NCI-H69 (cell line): Measurements from ENCODE around the gene SFI1.
"Not testable (repeated sequence)": the region's sequence is repeated elsewhere in the genome, so short reads cannot be mapped to it uniquely, and the experiment has no call there.

Experiments
- DNase-seq: peaks from one replicate; lab custom pipeline; 2025; lab: John Stamatoyannopoulos, UW

Gene SFI1

GRCh38 chr22:31550871-31551370 is 54.6 kb downstream of the SFI1 start:
- no peak for DNase-seq

GRCh38 chr22:31556627-31557203 is 60.4 kb downstream of the SFI1 start:
- DNase-seq, result peak; percentile 54

DNA sequence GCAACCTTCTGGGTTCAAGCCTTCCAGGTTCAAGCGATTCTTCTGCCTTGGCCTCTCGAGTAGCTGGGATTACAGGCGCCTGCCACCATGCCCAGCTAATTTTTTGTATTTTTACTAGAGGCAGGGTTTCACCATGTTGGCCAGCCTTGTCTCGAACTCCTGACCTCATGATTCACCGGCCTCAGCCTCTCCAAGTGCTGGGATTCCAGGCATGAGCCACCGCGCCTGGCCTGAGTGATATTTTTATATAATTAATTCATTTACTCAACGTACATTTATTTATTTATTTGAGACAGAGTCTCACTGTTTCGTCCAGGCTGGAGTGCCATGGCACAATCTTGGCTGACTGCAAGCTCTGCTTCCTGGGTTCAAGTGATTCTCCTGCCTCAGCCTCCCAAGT is 62.2 kb downstream of the SFI1 start:
- DNase-seq, result not testable (repeated sequence)

- peak; percentile 88 for DNase-seq
These were observed 65.0 kb downstream of the SFI1 start for GRCh38 chr22:31561238-31561887.

DNA sequence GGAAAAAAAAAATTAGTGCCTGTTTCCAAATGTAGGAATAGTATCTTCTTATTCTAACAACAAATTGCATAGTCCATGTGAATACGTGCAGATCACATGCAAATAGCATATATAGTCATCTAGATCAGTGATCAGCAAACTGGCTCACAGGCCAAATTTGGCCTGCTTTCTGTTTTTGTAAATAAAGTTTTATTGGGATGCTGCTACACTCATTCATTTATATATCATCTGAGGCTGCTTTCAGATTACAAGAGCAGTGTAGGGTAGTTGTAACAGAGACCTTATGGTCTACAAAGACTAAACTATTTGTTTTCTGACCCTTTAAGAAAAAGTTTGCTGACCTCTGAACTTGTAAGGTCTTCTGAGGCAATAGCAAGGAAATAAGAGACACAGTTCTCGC is 65.6 kb downstream of the SFI1 start:
- no peak for DNase-seq

GRCh38 chr22:31566484-31566883 is 70.1 kb downstream of the SFI1 start:
- DNase-seq, result no peak

GRCh38 chr22:31567196-31567595 is 70.9 kb downstream of the SFI1 start:
- no peak for DNase-seq

DNA sequence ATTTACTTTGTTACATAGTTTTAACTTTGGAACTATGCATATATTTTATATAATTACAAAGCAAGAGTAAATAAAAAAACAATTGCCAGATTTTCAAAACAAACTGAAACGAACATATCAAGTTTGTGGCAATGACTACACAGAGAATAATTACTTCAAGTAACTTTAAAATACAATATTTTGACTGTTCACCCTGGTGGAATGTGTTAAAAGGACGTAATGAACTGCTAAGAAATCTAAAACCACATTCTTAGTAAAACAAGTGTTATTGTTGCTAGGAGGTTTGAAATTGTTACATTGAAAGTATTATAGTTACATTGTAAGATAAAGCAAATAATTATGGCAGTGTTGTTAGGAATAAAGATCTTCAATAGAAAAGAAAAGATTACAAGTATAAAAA is 71.4 kb downstream of the SFI1 start:
- DNase-seq, result no peak

DNA sequence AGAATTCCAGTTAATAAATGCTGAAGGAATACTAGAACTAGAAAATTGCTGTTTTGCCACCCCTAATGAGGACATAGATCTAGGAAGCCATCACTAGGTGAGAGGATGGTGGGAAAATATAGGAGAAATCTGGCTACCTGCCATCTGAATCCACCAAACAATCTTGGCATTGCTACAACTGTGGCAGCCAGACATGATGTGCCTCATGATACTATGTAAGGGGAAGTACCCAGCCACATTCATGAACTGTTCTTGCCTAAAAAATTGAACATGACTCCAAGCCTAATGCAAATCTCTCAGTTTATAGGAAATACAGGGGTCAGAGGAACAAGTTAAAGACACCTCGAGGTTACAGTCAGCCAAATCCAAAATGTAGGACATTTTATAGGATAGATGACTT is 72.8 kb downstream of the SFI1 start:
- no peak for DNase-seq

- DNase-seq, result no peak
These were observed 76.6 kb downstream of the SFI1 start for GRCh38 chr22:31572939-31573338.

GRCh38 chr22:31574055-31574670 is 77.8 kb downstream of the SFI1 start:
- no peak for DNase-seq

GRCh38 chr22:31575190-31575589 is 78.9 kb downstream of the SFI1 start:
- no peak for DNase-seq

GRCh38 chr22:31577711-31578110 is 81.4 kb downstream of the SFI1 start:
- DNase-seq, result no peak

DNA sequence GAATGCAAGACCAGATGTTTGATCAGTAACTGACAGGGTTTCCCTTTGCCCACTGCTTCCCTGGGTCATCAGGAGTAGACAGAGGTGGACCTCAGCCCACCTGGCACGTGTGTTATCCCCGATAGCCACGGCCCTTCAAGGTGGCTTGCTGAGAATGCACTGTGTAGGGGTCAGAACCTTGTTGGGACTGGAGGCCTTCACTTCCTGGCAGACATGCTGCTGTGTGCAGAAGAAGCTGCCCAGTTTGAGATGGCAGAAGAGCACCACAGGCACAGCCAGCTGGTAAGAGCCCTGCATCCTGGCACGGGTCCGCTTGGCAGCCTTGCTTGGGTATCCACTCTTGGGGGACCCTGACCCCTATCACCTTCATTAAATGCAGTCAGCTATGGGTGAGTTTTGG is 81.8 kb downstream of the SFI1 start:
- DNase-seq, result peak; percentile 8

DNA sequence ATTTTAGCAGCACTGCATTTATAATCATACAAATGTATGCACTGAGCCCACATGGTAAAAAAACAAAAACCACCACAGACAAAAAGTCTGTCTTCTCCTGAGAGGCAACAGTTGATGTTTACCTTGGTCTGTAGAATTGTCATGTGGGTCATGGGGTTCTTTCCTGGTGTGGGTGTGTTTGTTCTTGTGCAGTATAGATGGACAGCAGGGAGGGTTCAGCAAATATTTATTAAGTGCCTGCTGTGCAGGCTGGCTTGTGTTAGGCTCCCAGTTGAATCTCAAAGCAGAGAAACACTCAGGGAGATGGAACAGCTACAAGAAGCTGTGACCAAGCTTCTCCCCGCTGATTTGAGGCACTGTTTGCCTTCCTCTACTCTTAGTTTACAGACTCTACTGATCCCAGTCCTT is 83.5 kb downstream of the SFI1 start:
- peak; percentile 98 for DNase-seq

- no peak for DNase-seq
These were observed 87.6 kb downstream of the SFI1 start for GRCh38 chr22:31583861-31584485.

GRCh38 chr22:31584804-31585160 is 88.4 kb downstream of the SFI1 start:
- DNase-seq, result no peak

DNA sequence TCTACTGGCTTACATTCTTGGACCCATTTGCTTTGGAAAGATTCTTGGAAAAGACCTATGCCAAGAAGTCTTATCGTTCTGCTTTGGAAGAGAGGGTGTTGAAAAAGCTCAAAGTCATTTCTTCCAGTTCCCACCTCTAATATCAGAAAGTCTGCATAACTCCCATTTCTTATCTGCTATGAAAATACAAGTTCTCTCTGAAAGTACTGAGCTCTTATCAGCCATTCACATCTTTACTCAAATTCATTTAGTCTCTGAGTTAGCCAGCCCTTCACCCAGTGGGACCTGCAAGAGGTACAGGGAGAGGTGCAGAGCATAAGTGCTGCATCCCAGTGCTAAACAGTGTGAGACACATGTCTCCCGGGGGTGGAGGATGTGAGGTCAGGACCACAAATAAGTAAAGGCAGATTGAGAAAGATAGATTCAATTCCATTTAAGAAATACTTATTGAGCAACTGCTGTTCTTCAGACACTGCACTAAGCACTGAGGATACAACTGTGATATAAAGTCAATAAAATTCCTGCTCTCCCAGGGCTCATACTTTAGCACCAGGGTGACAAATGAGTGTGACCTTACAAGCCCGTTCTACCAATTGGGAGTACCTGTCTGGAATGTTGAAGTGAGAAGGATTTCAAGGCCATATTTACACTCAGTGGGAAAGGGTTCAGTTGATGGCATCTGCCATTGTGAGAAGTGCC is 89.0 kb downstream of the SFI1 start:
- DNase-seq, result no peak

- no peak for DNase-seq
These were observed 90.0 kb downstream of the SFI1 start for GRCh38 chr22:31586137-31586920.

DNA sequence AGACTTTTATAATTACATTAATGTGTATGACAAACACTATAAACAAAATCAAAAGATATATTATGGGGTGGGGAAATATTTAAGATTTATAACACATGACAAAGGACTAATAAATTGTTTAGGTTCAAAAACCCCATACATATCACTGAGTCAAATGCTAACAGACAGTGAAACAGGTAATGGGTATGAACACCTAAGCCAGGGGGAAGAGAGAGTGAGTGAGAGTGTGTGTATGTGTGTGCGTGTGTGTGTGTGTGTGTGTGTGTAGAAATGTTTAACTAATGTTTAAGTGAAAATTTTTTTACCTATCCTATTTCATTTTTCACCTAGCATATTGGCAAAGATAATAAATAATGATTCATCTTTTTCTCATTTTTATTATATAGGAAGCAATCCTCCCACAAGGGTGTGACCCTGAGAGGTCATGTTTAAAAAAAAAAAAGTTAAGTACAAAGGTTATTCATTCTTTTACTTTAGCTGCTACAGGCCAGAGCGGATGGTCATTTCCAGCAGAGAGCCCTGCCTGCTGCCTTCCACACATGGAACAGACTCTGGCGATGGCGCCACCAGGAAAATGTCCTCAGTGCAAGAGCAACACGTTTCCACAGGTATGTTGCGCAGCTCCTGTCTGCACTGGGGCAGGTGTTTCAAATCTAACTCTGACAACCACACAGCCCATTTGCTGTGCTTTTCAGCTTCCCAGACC is 92.8 kb downstream of the SFI1 start:
- DNase-seq, result no peak

DNA sequence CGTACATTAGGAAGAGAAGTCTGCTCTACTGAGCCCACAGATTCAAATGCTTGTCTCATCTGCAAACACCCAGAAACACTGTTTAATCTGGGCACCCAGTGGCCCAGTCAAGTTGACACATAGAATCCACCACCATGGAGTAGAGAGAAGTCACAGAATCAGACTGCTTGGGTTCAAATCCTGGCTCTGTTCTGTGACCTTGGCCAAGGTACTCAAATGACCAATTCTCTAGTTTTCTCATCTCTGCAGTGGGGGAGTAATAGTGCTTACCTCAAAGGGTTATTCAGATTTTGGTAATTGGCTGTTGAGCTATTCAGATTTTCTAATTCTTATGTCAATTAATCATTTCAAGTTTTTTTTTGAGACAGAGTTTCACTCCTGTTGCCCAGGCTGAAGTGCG is 93.8 kb downstream of the SFI1 start:
- not testable (repeated sequence) for DNase-seq
